Dermis microvascular lymphatic vessel endothelial cell (primary cell): ENCODE measurements around the gene SP6. TPM values are rescaled to one million over a fixed set of nuclear protein-coding genes. Genes with fewer than 3 reads are reported as not detected.

Source experiments
- total RNA-seq: library from RNA; depleted of rRNA; stranded (reverse); fragments of >200 nt; gene quantifications from 2 replicates; pipeline ENCODE4 v1.2.1, GENCODE V29; 2014

The SP6 gene
- total RNA-seq, 1 donor from 2014 or later: 1.8 TPM

Other genes with a start within 250 kb of the SP6 start
- gene KPNB1, start 201.2 kb downstream of the SP6 start, total RNA-seq: 285 and 367 TPM in 2 replicates
- 6.8 and 8.5 TPM in 2 replicates for gene TBKBP1, start 157.0 kb downstream of the SP6 start, total RNA-seq
- gene TBX21, start 117.9 kb downstream of the SP6 start, total RNA-seq: not detected in 2 replicates
- 4.6 and 6.3 TPM in 2 replicates for gene OSBPL7, start 29.4 kb downstream of the SP6 start, total RNA-seq
- gene MRPL10, start 19.6 kb downstream of the SP6 start, total RNA-seq: 16.3 and 23.6 TPM in 2 replicates
- under 0.01 TPM in 2 replicates for gene LRRC46, start 19.5 kb downstream of the SP6 start, total RNA-seq
- 24.1 and 33.3 TPM in 2 replicates for gene SCRN2, start 9.9 kb downstream of the SP6 start, total RNA-seq
- 0.77 and 2.9 TPM in 2 replicates for gene SP2, start 45.1 kb upstream of the SP6 start, total RNA-seq
- gene PNPO, start 90.4 kb upstream of the SP6 start, total RNA-seq: 18.9 and 27.1 TPM in 2 replicates
- not detected in 2 replicates for gene PRR15L, start 106.7 kb upstream of the SP6 start, total RNA-seq
- 47.8 and 62.8 TPM in 2 replicates for gene CDK5RAP3, start 120.0 kb upstream of the SP6 start, total RNA-seq
- gene COPZ2, start 186.6 kb upstream of the SP6 start, total RNA-seq: 5.5 and 9.5 TPM in 2 replicates
- gene NFE2L1, start 197.2 kb upstream of the SP6 start, total RNA-seq: 69.3 and 109 TPM in 2 replicates